ENCODE results near the gene NR3C2.

NR3C2 gene

GRCh38 chr4:148079961-148080360 lies 362.3 kb downstream of the NR3C2 start:
- Histone ChIP-seq H2AFZ (ENCODE audit: low read length) (no peak overlapping the region), H3K9me3 (replicated peaks; ENCODE audit: insufficient read depth, low read length) (no peaks in the 10 kb centered on the region), H3K36me3 (replicated peaks; ENCODE audit: insufficient read depth, low read length) (0 out of 2 replicates have a peak, but pooled peaks cover 3% of the 10 kb centered on the region), H4K20me1 (ENCODE audit: insufficient read depth, low read length) (no peaks in the 10 kb centered on the region), H3K4me2 (ENCODE audit: low read depth, low read length) (no peak overlapping the region), H3K4me3 (ENCODE audit: low read length) (no peak overlapping the region), H3K9ac (ENCODE audit: low read length) (no peak overlapping the region), H3K4me1 (ENCODE audit: low read length) (no peaks in the 10 kb centered on the region), H3K79me2 (ENCODE audit: low read length) (no peaks in the 10 kb centered on the region), H3K27ac (ENCODE audit: low read length) (no peak overlapping the region), H3F3A (ENCODE audit: insufficient read depth, low read length) (no peaks in the 10 kb centered on the region), H3K9me2 (replicated peaks; ENCODE audit: insufficient read depth, low read length) (no peaks in the 10 kb centered on the region), H3K27me3 (replicated peaks; ENCODE audit: insufficient read depth, low read length) (no peaks in the 10 kb centered on the region)
- DNase-seq, result no peak
- TF ChIP-seq EZH2phosphoT487 (IDR thresholded peaks at IDR 0.05; ENCODE audit: low read length) (no peak), CTCF (IDR thresholded peaks at IDR 0.05; ENCODE audit: low read length) (no peak), EZH2 (optimal IDR thresholded peaks at IDR 0.05; ENCODE audit: low read depth, low read length) (no peak)

GRCh38 chr4:148078061-148078460 lies 364.2 kb downstream of the NR3C2 start:
- H3K4me1 ChIP-seq (ENCODE audit: low read length), result no peaks in the 10 kb centered on the region
- no peaks in the 10 kb centered on the region for H3K9me3 ChIP-seq (replicated peaks; ENCODE audit: insufficient read depth, low read length)
- no peak overlapping the region for H2AFZ ChIP-seq (ENCODE audit: low read length)
- H3K36me3 ChIP-seq (replicated peaks; ENCODE audit: insufficient read depth, low read length), result 0 out of 2 replicates have a peak, but pooled peaks cover 3% of the 10 kb centered on the region
- no peaks in the 10 kb centered on the region for H3F3A ChIP-seq (ENCODE audit: insufficient read depth, low read length)
- H3K4me2 ChIP-seq (ENCODE audit: low read depth, low read length), result no peak overlapping the region
- H4K20me1 ChIP-seq (ENCODE audit: insufficient read depth, low read length), result no peaks in the 10 kb centered on the region
- TF ChIP-seq EZH2 (optimal IDR thresholded peaks at IDR 0.05; ENCODE audit: low read depth, low read length), result no peak
- no peak for TF ChIP-seq CTCF (IDR thresholded peaks at IDR 0.05; ENCODE audit: low read length)
- TF ChIP-seq EZH2phosphoT487 (IDR thresholded peaks at IDR 0.05; ENCODE audit: low read length), result no peak
- no peak overlapping the region for H3K9ac ChIP-seq (ENCODE audit: low read length)
- no peaks in the 10 kb centered on the region for H3K79me2 ChIP-seq (ENCODE audit: low read length)
- DNase-seq, result no peak
- H3K9me2 ChIP-seq (replicated peaks; ENCODE audit: insufficient read depth, low read length), result no peaks in the 10 kb centered on the region
- no peak overlapping the region for H3K27ac ChIP-seq (ENCODE audit: low read length)
- no peaks in the 10 kb centered on the region for H3K27me3 ChIP-seq (replicated peaks; ENCODE audit: insufficient read depth, low read length)
- H3K4me3 ChIP-seq (ENCODE audit: low read length), result no peak overlapping the region

- Histone ChIP-seq H2AFZ (ENCODE audit: low read length) (no peak overlapping the region), H3K9ac (ENCODE audit: low read length) (no peak overlapping the region), H3K4me2 (ENCODE audit: low read depth, low read length) (no peak overlapping the region), H3K27me3 (replicated peaks; ENCODE audit: insufficient read depth, low read length) (no peaks in the 10 kb centered on the region), H3K27ac (ENCODE audit: low read length) (no peak overlapping the region), H3K9me3 (replicated peaks; ENCODE audit: insufficient read depth, low read length) (no peaks in the 10 kb centered on the region), H3K9me2 (replicated peaks; ENCODE audit: insufficient read depth, low read length) (no peaks in the 10 kb centered on the region), H3K36me3 (replicated peaks; ENCODE audit: insufficient read depth, low read length) (0 out of 2 replicates have a peak, but pooled peaks cover 3% of the 10 kb centered on the region), H3K79me2 (ENCODE audit: low read length) (no peaks in the 10 kb centered on the region), H3K4me3 (ENCODE audit: low read length) (no peak overlapping the region), H3F3A (ENCODE audit: insufficient read depth, low read length) (no peaks in the 10 kb centered on the region), H4K20me1 (ENCODE audit: insufficient read depth, low read length) (no peaks in the 10 kb centered on the region), H3K4me1 (ENCODE audit: low read length) (no peaks in the 10 kb centered on the region)
- no peak for DNase-seq
- TF ChIP-seq CTCF (IDR thresholded peaks at IDR 0.05; ENCODE audit: low read length), result no peak
- TF ChIP-seq EZH2phosphoT487 (IDR thresholded peaks at IDR 0.05; ENCODE audit: low read length), result no peak
Observed at GRCh38 chr4:148077581-148077980, 364.6 kb downstream of the NR3C2 start.
